HG03460 (cell line): Measurements from ENCODE around the gene ALDH1L1.

Experiments used
- ATAC-seq: cut with Tn5 transposase; IDR thresholded peaks from one replicate; pipeline ENCODE4 v1.9.1; 2021; ENCODE audit not compliant: unreplicated experiment

The ALDH1L1 gene

DNA sequence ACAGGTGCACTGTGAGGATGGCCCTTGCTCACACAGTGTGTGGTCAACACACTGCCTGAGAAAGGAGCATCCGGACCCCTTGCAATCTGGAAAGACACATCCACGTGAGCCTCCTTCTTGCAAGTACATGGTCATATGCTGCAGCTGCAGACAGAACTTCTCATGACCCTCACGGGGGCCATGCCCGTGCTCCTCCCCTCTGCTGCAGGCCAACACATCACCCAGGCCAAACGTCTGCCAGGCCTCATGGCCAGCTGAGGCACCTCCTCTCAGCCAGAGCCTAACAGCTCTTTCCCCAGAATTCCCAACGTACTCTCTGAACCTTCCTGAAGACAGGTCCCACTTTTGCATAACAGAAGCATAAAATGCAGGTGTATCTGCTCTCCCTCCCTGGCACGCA lies 121.7 kb downstream of the ALDH1L1 start:
- ATAC-seq, result no peak

DNA sequence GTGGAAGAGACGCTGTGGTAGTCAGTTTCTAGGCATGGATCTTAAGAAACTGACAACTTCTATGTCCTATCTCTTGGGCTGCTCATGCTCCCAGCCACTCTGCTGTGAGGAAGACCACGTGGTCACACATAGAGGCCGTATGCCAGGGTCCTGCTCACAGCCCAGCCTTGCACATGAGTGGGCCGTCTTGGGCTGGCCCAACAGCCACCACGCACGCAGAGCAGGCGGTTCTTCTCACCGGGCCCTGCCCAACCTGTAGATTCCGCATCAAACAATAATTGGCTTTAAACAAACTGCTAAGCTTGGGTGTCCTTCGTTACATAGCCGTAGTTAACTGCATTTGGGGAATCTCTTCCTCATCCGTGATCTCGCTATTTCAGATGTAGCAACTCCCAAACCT lies 122.5 kb downstream of the ALDH1L1 start:
- ATAC-seq, result no peak

GRCh38 chr3:126057501-126057819 lies 122.9 kb downstream of the ALDH1L1 start:
- no peak for ATAC-seq

DNA sequence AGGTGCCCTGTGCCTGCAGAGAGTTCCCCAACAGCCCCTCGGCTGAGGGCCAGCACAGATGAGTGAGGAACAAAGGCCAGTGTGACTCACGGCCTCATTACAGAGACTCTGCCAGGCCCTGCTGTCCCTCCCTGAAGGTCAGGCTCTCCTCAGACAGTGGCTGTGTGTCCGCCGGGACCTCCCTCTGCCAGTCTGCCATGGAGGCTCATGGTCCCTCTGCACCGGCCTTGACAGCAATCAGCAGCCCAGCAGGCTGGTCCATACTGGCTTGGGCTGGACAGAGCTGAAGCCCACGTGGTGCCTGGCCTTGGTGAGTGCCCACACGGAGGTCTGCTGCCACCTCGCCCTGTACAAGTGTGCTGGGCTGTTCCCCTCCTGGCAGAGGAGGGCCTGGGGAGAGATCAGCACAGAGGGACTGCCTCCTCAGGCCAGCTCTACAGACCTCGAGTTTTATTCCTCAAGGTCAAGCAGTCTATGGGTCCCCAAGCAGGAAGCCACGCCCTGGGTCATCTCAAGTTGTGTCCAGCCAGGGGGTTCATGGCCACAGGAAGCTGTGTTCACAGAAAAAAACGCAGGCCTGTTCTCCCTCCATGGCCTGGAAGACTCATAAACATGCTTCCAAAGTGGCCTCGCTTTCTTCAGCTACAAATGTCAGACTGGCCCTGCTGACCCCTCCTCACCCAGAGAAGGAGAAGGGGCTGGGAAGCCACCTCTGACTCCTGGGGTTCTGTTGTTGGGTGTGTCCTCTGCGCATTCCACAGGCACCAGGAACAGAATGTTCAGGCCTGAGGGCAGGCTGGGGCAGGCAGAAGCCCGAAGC lies 123.5 kb downstream of the ALDH1L1 start:
- no peak for ATAC-seq

GRCh38 chr3:126056088-126056487 lies 124.3 kb downstream of the ALDH1L1 start:
- no peak for ATAC-seq

DNA sequence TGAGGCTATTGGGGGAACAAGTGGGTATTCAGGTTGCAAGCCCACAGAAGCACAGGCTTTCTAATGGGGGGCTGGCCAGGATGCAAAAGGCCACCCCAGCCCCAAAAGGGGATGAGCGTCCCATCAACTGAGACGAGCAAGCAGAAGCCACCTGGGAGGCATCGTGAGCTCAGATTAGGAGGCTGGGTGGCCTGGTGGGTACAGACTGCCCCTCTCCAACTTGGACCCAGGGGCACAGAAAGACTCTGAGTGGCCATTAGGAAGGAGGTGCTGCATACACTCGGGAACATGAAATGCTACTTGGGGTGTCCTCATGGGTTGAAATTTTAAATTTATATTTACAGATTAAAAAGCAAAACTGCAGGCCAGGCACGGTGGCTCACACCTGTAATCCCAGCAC lies 125.5 kb downstream of the ALDH1L1 start:
- no peak for ATAC-seq

DNA sequence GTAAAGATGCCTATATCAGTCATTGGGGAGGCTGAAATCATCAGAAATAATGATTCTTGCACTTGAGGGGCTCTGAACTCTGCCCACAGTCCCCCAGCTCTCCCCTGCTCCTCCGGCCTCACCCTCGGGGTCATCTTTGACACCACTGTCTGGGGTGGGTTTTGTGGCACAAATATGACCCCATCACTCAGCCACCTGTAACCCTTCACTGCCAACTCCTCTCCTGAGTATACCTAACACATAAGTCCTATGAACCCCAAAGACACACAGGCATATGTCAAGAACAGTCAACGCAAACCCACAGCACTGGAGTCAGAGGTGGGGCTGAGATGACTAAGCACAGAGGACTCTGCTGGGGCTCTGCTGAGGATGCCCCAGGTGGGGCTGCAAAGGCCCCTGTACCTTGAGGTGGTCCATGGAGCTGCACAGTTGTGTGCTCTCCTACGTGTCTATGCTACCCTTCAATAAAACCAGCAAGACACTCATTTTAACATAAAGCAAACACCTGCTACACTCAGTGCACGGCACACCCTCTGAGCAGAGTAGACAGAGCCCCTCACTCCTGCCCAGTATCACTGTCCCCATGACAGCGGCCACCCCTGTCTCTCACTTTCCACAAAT lies 126.3 kb downstream of the ALDH1L1 start:
- no peak for ATAC-seq
